ENCODE measurements around the gene TOX4. TPM values are rescaled to one million over a fixed set of nuclear protein-coding genes. Genes with fewer than 3 reads are reported as not detected.
"Not testable (repeated sequence)": the region's sequence is repeated elsewhere in the genome, so short reads cannot be mapped to it uniquely, and the experiment has no call there.

The TOX4 gene
- total RNA-seq: 36.9 TPM

DNA sequence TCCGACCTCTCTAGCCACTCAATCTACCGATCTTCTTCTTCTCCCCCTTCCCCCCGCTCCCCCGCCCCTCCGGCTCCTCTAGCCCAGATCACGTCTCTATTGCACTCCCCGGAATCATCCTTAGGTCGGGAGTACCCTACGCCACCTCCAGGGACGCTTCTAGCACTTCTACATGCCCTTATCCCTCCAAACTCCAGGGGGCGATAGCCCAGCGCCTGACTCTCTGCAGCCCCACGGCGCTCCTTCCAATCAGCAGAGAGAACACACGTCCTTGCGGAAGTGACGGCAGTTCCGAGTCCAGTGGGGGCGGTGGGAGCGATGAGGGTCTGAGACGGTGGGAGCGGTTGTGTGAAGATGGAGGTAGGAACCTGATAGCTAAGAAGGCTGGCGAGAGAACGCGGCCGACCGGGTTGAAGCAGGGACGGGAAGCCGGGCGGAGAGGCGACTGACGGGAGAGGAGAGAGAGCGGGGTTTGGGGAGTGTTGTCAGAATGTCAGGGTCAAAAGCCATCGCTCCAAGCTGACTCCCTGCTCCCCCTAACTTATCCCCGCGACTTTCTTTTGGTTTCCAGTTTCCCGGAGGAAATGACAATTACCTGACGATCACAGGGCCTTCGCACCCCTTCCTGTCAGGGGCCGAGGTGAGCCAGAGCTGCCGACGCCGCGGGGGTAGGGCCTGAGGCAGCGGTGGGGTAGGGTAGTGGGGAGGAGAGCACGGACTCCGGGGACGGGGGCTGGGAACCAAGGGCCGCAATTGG is at the start of gene TOX4, which contains the start of gene RAB2B:
Gene TOX4 (plus strand): TSS at position 271 of the 757 bp plus-strand sequence. CDS start 84 bp downstream, at position 355.
Gene RAB2B (minus strand): TSS at position 35 of the 757 bp plus-strand sequence. CDS start 87 bp downstream, outside the sequence.
- peak; percentile 89 to 99 (median 98) for DNase-seq (ENCODE audit: low read depth in 2 of 3, low spot score in 2 of 3)

DNA sequence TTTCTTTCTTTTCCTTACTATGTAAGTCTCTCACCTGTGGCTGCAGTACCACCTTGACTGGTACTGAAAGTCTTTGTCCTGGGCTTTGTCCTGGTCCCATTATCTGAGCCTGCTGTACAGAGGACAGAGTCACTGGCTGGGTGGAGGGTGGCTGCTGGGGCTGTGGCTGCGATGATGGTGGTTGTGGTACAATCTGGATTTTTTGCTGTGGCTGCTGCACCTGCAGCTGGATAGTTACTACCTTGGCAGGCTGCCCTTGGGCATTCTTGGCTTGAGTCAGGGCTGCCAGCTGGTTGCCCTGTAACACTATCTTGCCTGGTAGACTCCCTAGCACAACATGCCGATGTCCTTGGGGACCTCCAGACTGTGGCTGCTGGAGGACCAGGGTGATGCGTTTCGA is 48.1 kb upstream of the TOX4 start:
- no peak for DNase-seq (ENCODE audit: low read depth in 2 of 3, low spot score in 2 of 3)

DNA sequence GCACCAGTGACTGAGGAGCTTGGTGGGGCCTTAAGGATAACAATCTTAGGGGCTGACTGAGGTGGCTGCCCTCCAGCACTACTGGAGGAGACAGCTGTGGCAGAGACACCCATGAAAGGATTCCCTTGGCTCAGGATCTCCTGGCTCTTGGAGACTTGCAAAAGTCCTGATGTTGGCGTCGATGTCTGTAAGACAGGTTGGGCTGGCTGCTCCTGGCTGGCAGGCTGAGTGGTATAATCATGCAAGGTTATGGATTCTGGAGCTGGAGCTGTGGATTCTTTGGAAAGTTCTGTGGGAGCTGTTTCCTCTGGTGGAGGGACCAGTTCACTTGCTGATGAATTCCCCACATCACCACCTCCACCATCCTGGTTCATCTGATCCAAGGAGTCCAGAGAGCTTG is 45.9 kb upstream of the TOX4 start:
- DNase-seq (ENCODE audit: low read depth in 2 of 3, low spot score in 2 of 3): no peak

DNA sequence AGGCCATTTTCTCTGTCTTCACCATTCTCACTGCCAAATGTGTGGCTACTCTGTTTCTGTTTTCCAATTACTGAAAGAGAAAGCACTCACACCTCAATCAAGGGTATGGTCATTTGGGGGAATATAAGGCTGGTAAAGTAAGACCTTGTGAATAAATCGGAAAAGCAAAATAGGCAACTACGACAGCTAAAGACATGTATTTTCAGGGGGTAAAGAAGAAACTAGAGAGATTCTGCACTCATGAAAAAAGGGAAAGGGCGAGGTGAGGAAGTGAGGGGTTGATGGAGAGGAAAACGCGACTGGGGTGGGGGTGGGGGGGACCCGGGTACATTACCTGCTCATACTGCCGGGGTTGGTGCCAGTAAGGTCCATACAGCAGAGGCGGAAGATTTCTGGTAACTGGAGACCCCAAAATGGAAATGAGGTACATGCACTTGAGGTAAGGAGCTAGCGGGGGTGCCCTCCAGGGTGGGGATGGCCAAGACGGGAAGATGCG is 40.4 kb upstream of the TOX4 start:
- DNase-seq (ENCODE audit: low read depth in 2 of 3, low spot score in 2 of 3): no peak

DNA sequence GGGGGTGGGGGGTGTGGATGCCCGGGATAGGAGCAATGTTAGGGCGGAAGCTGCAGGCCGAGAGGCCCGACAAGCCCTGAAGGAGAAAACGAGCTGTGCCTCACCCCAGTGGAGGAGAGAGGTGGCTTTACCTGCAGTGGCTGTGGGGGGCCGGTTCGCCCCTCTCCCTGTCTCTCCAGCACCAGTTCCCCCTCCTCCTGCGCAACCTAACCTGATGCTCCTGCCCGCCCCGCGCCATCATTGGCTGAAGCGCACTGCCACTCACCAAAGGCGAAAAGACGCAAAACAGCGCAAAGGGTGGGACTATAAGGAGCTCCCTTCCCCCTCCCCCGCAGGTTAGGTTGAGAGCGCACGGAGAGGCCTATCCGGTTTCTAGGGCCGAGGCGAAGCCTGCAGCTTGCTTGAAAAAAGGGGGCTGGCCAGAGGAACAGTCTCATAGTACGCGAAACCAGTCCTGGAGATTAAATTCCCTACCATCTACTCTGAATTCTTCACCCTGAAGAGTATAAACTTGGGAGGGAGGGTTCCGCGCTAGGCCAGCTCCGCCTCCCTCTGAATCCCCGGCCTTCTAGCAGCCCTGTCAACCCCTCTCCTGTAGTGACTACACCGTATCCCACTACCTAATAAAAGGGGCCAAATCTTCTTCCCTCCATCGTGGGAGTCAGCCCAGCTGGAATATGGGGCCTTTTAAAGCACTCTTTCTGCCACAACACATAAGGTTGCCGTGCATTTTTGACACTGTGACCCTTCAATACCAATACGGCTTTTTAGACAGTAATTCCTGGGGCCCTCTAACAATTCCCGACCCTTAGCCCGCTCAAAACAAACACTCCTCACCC is 39.7 kb upstream of the TOX4 start:
- DNase-seq (ENCODE audit: low read depth in 2 of 3, low spot score in 2 of 3): peak; percentile 97 to 100 (median 99)

DNA sequence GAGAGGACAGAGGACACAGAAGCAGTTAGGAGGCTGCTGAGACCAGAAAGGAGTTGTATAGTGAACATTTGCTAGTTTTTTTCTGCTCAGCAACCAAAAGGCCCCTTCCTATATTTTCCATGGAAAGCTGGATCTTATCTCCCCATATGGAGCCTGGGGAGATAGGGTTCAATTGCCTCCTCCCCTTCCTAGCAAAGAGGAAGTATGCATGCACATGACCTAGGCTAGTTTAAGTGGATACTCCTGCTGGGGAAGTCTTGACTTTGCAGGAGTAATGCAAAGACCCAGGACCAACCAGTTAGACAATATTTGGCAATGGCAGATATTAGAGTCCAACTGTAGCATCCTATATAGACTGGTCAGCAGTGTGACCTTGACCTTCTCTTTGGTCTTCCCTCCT is 36.1 kb upstream of the TOX4 start:
- DNase-seq (ENCODE audit: low read depth in 2 of 3, low spot score in 2 of 3): peak in 1 of 3 donors; percentile 15

DNA sequence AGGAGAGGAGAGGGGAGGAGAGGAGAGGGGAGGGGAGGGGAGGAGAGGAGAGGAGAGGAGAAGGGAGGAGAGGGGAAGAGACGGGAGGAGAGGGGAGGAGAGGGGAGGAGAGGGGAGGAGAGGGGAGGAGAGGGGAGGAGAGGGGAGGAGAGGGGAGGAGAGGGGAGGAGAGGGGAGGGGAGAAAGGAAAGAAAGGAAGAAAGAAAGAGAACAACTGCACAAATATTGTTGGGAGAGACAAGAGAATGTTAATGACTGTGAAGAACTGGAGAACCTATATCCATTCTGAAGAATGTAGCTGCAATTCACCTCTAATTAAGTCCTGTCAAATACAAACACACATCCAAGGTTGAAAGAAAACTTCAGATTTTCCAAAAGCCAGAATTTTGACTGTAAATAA is 34.3 kb upstream of the TOX4 start:
- not testable (repeated sequence) for DNase-seq (ENCODE audit: low read depth in 2 of 3, low spot score in 2 of 3)

DNA sequence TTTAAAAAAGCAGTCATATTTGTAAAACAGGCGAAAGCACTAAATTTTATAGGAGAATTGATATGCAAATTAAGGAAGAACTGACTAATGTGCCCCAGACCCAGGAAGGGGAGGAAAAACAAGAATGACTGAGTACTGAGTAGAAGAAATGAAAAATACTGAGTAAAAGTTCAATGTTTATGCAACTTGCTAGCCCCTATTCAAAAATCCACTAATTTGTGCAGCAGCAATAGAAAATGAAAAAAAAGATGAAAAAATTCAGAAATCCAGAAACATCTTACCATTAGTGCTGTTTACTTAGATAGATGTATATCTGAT is 27.1 kb upstream of the TOX4 start:
- no peak for DNase-seq (ENCODE audit: low read depth in 2 of 3, low spot score in 2 of 3)

DNA sequence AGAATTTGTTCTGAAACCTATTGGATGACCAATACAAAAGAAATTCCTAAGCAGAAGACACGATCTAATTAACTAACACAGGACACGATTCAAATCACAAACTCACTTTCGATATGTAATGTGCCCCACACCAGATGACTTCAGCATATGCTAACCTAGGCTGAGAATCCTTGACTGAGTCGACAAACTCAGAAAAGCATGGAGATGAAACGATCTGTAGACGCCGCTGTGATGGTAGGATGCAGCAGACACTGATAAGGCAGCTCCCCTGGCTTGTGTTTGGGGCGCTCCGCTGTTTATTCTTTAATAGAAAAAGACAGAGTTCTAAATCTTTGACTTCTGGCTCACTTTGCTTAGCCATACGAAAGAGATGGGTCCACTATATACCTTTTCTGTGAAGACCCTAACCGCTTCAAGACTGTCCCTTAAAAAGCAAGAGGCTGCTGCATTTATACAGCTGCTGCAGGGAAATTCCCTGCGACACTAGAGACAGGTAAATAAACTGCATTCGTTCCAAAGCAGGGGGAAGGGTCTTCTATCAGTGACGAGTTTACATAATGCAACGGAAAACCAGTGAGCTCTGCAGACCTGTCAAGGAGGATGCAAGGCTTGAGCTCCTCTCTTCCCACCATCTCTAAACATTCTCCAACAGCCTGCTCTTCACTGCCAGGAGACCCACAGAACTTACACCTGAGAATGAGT is 22.0 kb upstream of the TOX4 start:
- peak in 1 of 3 donors; percentile 24 for DNase-seq (ENCODE audit: low read depth in 2 of 3, low spot score in 2 of 3)

DNA sequence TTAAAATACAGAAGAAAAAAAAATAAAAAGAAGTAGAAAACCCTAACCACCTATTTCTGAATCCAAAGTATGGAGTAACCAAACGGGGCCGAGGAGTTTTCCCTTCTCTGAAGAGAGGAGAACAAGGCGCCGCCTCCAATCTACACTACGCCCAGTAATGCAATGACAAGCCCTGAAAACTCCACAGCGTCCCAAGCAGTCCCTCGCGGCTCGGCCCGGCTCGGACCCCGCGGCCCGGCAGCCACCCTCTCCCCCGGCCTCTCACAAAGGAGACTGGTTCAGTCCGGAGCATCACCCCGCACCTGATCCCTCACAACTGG is 21.4 kb upstream of the TOX4 start:
- no peak for DNase-seq (ENCODE audit: low read depth in 2 of 3, low spot score in 2 of 3)

DNA sequence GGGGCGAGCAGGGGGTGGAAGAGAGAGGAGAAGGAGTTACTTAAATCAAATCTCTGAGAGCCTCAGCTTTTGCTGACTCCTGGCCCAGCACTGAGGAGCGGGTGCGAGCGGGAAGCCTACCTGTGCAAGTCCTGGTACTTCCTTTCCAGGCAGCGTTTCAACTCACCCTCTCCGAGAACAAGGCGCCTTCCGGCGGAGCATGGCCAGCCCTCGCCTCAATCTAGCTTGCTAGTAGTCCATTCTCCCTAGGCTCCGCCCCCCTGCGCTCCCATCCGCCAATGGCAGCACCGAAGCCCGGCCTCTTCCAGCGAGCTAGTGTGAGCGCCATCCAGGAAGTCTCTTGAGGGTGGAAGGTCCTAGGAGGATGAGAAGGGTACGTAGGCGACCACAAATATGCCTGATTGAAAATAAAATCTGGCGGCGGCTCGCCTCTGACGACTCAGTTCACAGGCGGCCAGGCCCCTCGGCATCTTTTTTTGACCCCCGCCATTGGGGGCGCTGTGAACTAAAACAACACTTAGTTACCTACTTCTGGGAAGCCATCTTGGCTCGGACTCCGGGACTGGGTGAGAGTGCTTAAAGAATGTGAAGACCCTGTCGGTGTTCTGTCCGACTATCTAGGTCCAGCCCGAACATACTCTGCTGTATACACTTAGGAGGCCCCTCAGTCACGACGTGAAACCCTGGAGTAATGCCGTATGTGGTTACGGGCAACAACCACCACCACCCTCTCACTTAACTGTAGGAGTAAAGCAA is 20.9 kb upstream of the TOX4 start, which contains the start of gene CHD8:
Gene CHD8 (minus strand): TSS at position 212 of the 756 bp plus-strand sequence. CDS start 24,480 bp downstream, outside the sequence.
- DNase-seq (ENCODE audit: low read depth in 2 of 3, low spot score in 2 of 3): peak; percentile 92 to 100 (median 99)

DNA sequence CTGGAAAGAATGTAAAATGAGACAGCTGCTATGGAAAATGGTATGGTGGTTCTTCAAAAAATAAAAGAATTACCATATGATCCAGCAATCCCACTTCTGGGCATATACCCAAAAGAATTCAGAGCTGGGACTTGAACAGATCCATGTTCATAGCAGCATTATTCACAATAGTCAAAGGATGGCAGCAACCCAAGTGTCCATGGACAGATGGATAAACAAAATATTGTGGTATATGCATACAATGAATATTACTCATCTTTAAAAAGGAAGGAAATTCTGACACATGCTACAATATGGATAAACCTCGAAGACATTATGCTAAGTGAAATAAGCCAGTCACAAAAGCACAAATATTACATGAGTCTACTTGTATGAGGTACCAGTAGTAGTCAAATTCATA is 9.4 kb upstream of the TOX4 start:
- no peak for DNase-seq (ENCODE audit: low read depth in 2 of 3, low spot score in 2 of 3)

DNA sequence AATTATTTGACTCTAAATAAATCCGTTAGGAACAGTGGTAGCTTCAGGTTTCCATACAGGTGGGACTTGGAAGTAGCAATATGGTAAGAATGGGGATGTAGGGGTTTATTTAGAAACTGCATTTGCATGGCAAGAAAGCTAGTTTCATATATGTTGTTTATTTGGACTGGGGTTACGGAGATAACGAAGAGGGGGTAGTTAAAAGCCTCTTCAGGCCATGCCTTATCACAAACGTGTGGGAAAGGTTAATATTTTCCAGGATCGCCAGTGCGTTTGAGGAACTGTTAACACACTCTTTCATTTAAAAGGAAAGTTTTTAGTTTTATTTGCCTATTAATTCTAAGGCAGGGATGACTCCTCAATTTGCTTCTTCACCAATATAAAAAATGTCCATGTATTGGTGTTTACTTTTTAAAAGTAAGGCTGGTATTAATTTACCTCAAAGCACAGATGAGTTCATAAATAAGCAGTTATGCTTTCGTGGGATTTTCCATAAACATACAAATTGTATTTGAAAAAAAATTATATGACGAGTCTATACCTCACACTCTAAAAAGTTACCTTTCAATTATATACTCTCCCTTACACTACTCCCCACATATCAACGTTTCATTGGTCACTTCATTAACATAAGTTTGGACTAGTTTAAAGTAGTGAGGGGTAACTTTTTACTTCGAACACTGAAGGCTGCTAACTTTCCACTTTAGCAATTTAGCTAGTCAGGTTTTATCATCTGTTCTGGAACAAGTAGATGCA is 1.1 kb upstream of the TOX4 start:
- DNase-seq (ENCODE audit: low read depth in 2 of 3, low spot score in 2 of 3): no peak

DNA sequence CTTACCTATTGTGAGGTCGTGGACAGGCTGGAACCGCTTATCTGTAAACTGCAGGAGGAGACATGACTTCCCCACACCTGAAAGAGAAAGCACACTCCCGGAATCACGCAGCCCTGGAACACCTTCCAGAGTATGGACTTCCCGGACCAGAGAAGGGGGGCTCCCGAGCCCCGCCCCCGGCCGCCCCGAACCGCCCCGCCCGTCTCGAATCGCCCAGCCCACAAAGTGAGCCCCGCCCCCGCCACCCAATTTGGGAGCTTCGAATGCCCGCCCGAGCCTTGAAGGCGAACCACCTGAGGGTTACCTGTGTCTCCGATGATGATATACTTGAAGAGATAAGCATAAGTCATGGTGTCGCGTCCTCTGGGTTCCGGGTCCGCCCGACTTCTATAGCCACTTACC is 471 bp upstream of the TOX4 start:
- DNase-seq (ENCODE audit: low read depth in 2 of 3, low spot score in 2 of 3): no peak

DNA sequence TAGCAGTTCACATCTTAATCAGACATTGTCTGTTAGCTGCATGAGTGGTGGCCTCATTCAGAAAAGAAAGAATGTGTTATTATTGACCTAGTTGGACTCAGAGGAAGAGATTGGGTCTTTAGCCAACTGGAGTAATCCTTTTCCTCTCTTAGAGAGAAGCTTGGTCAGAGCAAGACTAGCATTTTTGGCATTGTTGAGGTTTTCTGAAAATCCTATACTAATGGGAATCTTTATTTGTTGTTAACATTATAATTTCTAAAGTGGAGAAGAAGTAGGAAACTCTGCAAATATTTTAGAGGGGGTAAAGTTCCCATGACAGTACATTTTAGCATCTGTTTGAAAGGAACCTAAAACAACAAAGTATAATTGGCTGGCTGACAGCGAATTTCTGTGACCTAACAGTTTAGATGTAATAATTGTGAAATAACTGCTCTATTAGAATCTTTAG is 9.7 kb downstream of the TOX4 start:
- no peak for DNase-seq (ENCODE audit: low read depth in 2 of 3, low spot score in 2 of 3)

DNA sequence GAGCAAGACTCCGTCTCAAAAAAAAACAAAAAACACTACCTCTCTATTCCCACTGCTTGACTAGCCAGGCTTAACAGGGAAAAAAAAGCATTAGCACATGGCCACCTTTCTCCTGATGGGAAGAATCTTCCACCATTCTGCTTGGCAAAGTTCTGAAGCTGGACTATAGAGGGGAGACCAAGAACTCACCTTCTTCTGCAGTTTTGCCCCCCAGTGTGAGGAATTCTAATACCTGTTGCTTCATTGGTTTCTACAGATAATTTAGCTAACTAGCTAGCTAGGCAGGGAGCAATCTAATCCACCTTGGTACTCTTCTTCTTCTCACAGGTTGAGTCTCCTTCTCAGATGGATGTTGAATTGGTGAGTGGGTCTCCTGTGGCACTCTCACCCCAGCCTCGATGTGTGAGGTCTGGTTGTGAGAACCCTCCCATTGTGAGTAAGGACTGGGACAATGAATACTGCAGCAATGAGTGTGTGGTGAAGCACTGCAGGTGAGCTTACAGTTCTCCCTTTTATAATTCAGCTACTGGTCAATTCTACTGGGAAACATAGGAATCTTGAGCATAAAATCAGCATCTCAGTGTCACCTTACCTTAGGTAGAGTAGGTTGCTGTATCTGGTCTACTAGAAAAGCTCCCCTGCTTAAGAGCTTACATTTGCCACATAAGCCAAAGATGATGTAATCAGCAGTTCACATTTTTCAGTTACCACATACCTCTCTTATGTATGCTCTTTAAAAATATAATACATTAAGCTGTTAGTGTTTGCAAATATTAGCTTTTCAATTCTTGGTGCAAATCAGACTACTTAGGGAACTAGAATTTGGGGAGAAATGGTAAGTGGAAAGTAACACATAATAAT is 18.1 kb downstream of the TOX4 start:
- no peak for DNase-seq (ENCODE audit: low read depth in 2 of 3, low spot score in 2 of 3)

DNA sequence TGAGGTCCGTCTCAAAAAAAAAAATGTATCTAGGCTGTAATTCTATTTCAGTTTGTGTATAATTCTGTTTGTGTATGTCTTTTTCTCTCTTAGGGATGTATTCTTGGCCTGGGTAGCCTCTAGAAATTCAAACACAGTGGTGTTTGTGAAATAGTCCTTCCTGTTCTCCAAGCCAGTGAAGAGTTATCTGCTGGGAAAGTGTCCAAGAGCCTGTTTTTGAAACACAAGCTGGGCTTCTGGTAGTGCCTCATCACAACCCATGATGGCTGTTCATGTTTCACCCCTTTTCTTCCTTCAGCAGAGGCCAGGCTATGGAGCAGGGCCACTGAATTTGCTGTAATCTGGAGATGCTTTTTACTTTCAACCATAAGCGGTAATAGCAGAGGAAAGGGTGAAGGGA is 19.5 kb downstream of the TOX4 start:
- DNase-seq (ENCODE audit: low read depth in 2 of 3, low spot score in 2 of 3): no peak
